Vagina (tissue), 2 donors: Measurements from ENCODE around the gene C1QL2.

Source experiments
- CTCF ChIP-seq, 3 experiments: fragments of 450-650 bp in 2 of 3; fragments of 200-600 bp in 1 of 3; sonication (generic) in 1 of 3; IDR thresholded peaks; one replicate each; pipeline ENCODE4 v1.5.1; 2017 to 2019; ENCODE audit warnings: antibody characterized with exemption in 3 of 3, mild to moderate bottlenecking in 2 of 3, moderate library complexity in 2 of 3
- POLR2A ChIP-seq, 2 donors: fragments of 450-650 bp; IDR thresholded peaks; one replicate each; pipeline ENCODE4 v1.6.1; 2017; ENCODE audit warnings: antibody characterized with exemption in 2 of 2, mild to moderate bottlenecking in 2 of 2, moderate library complexity in 2 of 2

GRCh38 chr2:119142824-119143223, 15.7 kb downstream of the C1QL2 start:
- no peak for TF ChIP-seq POLR2A (IDR thresholded peaks at IDR 0.05)
- TF ChIP-seq CTCF (IDR thresholded peaks at IDR 0.05), result no peak
